ENCODE data around the gene TBCCD1.

The TBCCD1 gene, protein sequence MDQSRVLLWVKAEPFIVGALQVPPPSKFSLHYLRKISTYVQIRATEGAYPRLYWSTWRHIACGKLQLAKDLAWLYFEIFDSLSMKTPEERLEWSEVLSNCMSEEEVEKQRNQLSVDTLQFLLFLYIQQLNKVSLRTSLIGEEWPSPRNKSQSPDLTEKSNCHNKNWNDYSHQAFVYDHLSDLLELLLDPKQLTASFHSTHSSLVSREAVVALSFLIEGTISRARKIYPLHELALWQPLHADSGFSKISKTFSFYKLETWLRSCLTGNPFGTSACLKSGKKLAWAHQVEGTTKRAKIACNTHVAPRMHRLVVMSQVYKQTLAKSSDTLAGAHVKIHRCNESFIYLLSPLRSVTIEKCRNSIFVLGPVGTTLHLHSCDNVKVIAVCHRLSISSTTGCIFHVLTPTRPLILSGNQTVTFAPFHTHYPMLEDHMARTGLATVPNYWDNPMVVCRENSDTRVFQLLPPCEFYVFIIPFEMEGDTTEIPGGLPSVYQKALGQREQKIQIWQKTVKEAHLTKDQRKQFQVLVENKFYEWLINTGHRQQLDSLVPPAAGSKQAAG

GRCh38 chr3:186567072-186567921, at the start of gene TBCCD1:
Gene TBCCD1, minus strand, starts transcription at chr3:186567339. Its CDS starts 3,010 bp downstream, at chr3:186564329.
- peak within 1 kb of the TSS; percentile 94 for H3K9ac ChIP-seq (ENCODE audit: low read length)
- no peaks in the 10 kb centered on the region for H3K36me3 ChIP-seq (ENCODE audit: control insufficient read depth, insufficient read depth, low read length)
- H3K4me1 ChIP-seq (ENCODE audit: control insufficient read depth, insufficient read depth, low read length) = peaks cover 21% of the 10 kb centered on the region
- peak within 1 kb of the TSS; percentile 88 for H3K27ac ChIP-seq (ENCODE audit: low read depth, low read length)
- no peaks in the 10 kb centered on the region for H3K27me3 ChIP-seq (ENCODE audit: control insufficient read depth, insufficient read depth, low read length)
- H3K4me3 ChIP-seq (ENCODE audit: low read length) = peak within 1 kb of the TSS; percentile 97

DNA sequence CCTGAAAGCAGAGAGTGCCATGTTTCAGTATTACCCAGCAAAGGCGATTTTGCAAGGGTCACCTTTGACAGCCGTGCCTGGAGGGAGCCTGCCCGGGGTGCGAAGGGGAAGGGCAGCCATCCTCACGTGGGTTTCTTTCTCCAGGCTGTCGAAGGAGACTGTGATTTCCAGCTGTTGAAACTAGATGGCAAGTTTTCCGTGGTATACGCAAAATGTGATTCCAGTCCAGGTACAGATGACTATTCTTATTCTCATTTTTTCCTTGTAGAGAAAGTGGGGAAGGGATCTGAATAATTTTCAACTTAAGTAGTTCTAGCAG, 49.1 kb upstream of the TBCCD1 start:
- H3K9ac ChIP-seq (ENCODE audit: low read length) = no peak overlapping the region
- H3K27me3 ChIP-seq (ENCODE audit: control insufficient read depth, insufficient read depth, low read length) = no peaks in the 10 kb centered on the region
- H3K4me3 ChIP-seq (ENCODE audit: low read length) = no peak overlapping the region

GRCh38 chr3:186614597-186615483, 47.7 kb upstream of the TBCCD1 start:
- Histone ChIP-seq H3K36me3 (ENCODE audit: control insufficient read depth, insufficient read depth, low read length) (no peaks in the 10 kb centered on the region), H3K4me1 (ENCODE audit: control insufficient read depth, insufficient read depth, low read length) (no peaks in the 10 kb centered on the region), H3K27ac (ENCODE audit: low read depth, low read length) (no peak overlapping the region), H3K9ac (ENCODE audit: low read length) (no peak overlapping the region), H3K4me3 (ENCODE audit: low read length) (no peak overlapping the region), H3K27me3 (ENCODE audit: control insufficient read depth, insufficient read depth, low read length) (no peaks in the 10 kb centered on the region)

More for the DNA sequence above, 49.1 kb upstream of the TBCCD1 start:
- Histone ChIP-seq H3K36me3 (ENCODE audit: control insufficient read depth, insufficient read depth, low read length) (no peaks in the 10 kb centered on the region), H3K27ac (ENCODE audit: low read depth, low read length) (no peak overlapping the region), H3K4me1 (ENCODE audit: control insufficient read depth, insufficient read depth, low read length) (no peaks in the 10 kb centered on the region)

GRCh38 chr3:186614266-186614596, 47.1 kb upstream of the TBCCD1 start:
- H3K27me3 ChIP-seq (ENCODE audit: control insufficient read depth, insufficient read depth, low read length) = no peaks in the 10 kb centered on the region
- H3K9ac ChIP-seq (ENCODE audit: low read length) = no peak overlapping the region
- no peaks in the 10 kb centered on the region for H3K36me3 ChIP-seq (ENCODE audit: control insufficient read depth, insufficient read depth, low read length)
- H3K4me3 ChIP-seq (ENCODE audit: low read length) = no peak overlapping the region
- H3K27ac ChIP-seq (ENCODE audit: low read depth, low read length) = no peak overlapping the region
- H3K4me1 ChIP-seq (ENCODE audit: control insufficient read depth, insufficient read depth, low read length) = no peaks in the 10 kb centered on the region

- no peak overlapping the region for H3K9ac ChIP-seq (ENCODE audit: low read length)
- no peak overlapping the region for H3K4me3 ChIP-seq (ENCODE audit: low read length)
- no peak overlapping the region for H3K27ac ChIP-seq (ENCODE audit: low read depth, low read length)
- no peaks in the 10 kb centered on the region for H3K27me3 ChIP-seq (ENCODE audit: control insufficient read depth, insufficient read depth, low read length)
- H3K4me1 ChIP-seq (ENCODE audit: control insufficient read depth, insufficient read depth, low read length) = no peaks in the 10 kb centered on the region
- H3K36me3 ChIP-seq (ENCODE audit: control insufficient read depth, insufficient read depth, low read length) = no peaks in the 10 kb centered on the region
Observed at GRCh38 chr3:186613637-186614265, 46.6 kb upstream of the TBCCD1 start.

DNA sequence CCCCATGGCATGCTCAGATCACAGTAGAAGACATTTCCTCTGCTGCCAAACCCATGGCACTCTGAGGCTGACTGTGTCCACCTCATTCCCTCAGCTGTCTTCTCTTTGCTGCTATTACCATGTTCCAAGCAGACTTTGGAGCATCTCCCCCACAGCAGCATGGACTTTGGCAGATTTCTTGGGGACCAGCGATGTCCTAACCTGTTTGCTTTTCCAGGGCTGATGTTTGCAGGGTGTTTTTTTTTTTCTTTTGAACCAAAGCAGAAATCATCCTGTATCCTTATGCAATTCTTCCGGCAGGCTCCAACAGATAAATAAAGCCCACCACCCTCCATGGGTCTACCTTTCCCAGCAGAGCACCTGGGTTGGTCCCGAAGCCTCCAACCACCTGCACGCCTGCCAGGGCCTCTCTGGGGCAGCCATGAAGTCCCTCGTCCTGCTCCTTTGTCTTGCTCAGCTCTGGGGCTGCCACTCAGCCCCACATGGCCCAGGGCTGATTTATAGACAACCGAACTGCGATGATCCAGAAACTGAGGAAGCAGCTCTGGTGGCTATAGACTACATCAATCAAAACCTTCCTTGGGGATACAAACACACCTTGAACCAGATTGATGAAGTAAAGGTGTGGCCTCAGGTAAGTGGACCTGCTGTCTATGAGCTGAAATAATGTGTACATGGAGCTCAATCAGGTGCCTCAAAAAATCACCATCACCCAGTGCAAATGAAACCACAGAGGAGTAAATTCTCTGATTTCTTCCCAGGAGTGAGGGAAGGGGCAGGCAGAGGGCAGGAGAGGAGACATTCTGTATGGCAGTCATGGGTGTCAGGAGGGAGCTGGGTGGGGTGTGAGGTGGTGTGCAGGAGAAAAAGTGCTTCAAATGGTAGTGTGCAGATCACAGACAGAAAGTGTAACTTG, 45.8 kb upstream of the TBCCD1 start, which contains the start of gene AHSG:
TSS of gene AHSG (plus strand) at position 340 of the 916 bp plus-strand sequence. CDS start at position 422, 82 bp downstream.
- Histone ChIP-seq H3K4me3 (ENCODE audit: low read length) (no peak within 1 kb of the TSS), H3K4me1 (ENCODE audit: control insufficient read depth, insufficient read depth, low read length) (no peaks in the 10 kb centered on the region), H3K27ac (ENCODE audit: low read depth, low read length) (no peak within 1 kb of the TSS), H3K36me3 (ENCODE audit: control insufficient read depth, insufficient read depth, low read length) (no peaks in the 10 kb centered on the region), H3K27me3 (ENCODE audit: control insufficient read depth, insufficient read depth, low read length) (no peaks in the 10 kb centered on the region), H3K9ac (ENCODE audit: low read length) (no peak within 1 kb of the TSS)

DNA sequence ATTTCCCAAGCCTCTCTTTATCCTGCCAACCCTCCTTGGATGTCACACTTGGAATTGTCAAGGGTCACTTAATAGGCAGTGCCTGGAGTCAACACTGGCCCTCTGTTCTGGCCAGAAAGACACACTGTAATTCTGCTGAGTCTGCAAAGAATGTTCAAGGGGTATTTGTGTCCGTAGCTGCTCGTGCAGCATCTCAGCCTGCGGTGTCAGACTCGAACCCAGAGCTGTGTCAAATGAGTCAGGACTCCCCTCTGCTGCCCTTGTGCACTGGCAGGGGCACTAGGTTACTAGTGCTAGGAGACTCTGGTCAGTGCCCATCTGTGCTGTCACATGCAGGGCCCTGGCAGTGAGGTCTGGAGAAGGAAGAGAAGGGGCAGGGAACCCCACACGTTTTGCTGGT, 44.9 kb upstream of the TBCCD1 start:
- Histone ChIP-seq H3K4me1 (ENCODE audit: control insufficient read depth, insufficient read depth, low read length) (no peaks in the 10 kb centered on the region), H3K27ac (ENCODE audit: low read depth, low read length) (no peak overlapping the region), H3K27me3 (ENCODE audit: control insufficient read depth, insufficient read depth, low read length) (no peaks in the 10 kb centered on the region), H3K36me3 (ENCODE audit: control insufficient read depth, insufficient read depth, low read length) (no peaks in the 10 kb centered on the region), H3K4me3 (ENCODE audit: low read length) (no peak overlapping the region), H3K9ac (ENCODE audit: low read length) (no peak overlapping the region)

- no peaks in the 10 kb centered on the region for H3K4me1 ChIP-seq (ENCODE audit: control insufficient read depth, insufficient read depth, low read length)
- no peak overlapping the region for H3K9ac ChIP-seq (ENCODE audit: low read length)
- no peak overlapping the region for H3K4me3 ChIP-seq (ENCODE audit: low read length)
- H3K27ac ChIP-seq (ENCODE audit: low read depth, low read length) = no peak overlapping the region
- H3K36me3 ChIP-seq (ENCODE audit: control insufficient read depth, insufficient read depth, low read length) = no peaks in the 10 kb centered on the region
- no peaks in the 10 kb centered on the region for H3K27me3 ChIP-seq (ENCODE audit: control insufficient read depth, insufficient read depth, low read length)
Observed at GRCh38 chr3:186609247-186609868, 42.2 kb upstream of the TBCCD1 start.

DNA sequence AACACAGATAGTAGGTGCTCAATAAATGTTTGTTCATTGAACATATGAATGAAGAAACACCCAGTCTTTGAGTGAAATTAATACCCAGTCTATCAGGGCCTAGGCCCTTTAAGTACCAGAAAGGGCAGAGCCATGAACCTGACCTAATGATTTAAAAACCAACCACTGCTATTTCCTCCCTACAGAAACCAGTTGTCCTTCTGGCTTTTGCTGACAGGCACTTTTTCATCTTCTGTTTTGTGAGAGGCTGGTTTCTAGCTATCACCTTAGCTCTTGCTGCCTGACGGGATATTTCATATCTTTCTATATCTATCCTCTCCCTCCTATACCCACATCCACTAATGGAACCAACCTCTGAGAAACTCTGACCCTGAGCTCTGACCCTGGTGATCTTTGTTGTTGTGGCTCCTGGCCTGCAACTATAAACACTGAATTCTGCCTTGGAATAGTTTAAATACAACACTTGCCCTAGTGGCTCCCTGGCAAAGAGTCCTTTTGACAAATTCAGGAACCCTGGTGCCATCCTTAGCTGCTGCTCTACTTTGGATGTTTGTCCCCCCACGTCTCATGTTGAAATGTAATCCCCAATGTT, 41.6 kb upstream of the TBCCD1 start:
- Histone ChIP-seq H3K9ac (ENCODE audit: low read length) (no peak overlapping the region), H3K4me1 (ENCODE audit: control insufficient read depth, insufficient read depth, low read length) (no peaks in the 10 kb centered on the region), H3K27ac (ENCODE audit: low read depth, low read length) (no peak overlapping the region), H3K36me3 (ENCODE audit: control insufficient read depth, insufficient read depth, low read length) (no peaks in the 10 kb centered on the region), H3K27me3 (ENCODE audit: control insufficient read depth, insufficient read depth, low read length) (no peaks in the 10 kb centered on the region), H3K4me3 (ENCODE audit: low read length) (no peak overlapping the region)

Measured in rectal smooth muscle tissue (tissue), 1 donor.